Suppressor macrophage (primary cell): ENCODE measurements around the gene SLC41A1.
"Not testable (repeated sequence)": the region's sequence is repeated elsewhere in the genome, so short reads cannot be mapped to it uniquely, and the experiment has no call there.

ENCODE experiments used
- DNase-seq, 4 experiments: peaks; one replicate each; pipeline ENCODE4 v3.0.0-alpha.2; 2020 to 2022
- total RNA-seq, 17 experiments: gene quantifications; one replicate each; lab custom pipeline; 2026; ENCODE audit warnings: mixed read lengths in 6 of 17, inconsistent platforms in 3 of 17; lab: John Stamatoyannopoulos, UW

Gene SLC41A1
- total RNA-seq, result 1.4 to 19.9 (median 4.5) reads per million in 17 experiments

- peak; percentile 86 to 96 (median 92) for DNase-seq
Observed at GRCh38 chr1:205812878-205813754, at the start of gene SLC41A1. Gene SLC41A1, minus strand, starts transcription at chr1:205813198. Its CDS starts 2,757 bp downstream, at chr1:205810441.

- no peak for DNase-seq
Observed at GRCh38 chr1:205861540-205861939, 48.5 kb upstream of the SLC41A1 start.

GRCh38 chr1:205858141-205858961 lies 45.4 kb upstream of the SLC41A1 start:
- no peak for DNase-seq

DNA sequence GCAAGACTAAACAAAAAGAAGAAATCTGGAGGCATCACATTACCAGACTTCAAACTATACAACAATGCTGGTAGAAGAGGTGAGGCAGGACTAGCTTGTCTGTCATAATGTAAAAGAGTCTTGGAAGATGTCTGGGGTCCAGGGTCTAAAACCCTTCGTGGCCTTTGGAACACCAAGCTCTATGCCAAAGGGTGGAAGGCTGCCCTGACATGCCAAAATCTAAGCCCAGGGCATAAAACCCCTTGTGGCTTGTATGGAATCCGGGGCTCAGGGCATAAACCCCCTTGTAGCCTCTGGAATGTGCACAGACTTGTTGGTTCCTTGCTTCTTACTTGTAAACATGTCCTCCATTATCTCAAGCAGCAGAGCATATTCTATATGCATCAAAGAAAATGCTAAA lies 44.5 kb upstream of the SLC41A1 start:
- not testable (repeated sequence) for DNase-seq

GRCh38 chr1:205856433-205856832 lies 43.4 kb upstream of the SLC41A1 start:
- DNase-seq, result no peak

DNA sequence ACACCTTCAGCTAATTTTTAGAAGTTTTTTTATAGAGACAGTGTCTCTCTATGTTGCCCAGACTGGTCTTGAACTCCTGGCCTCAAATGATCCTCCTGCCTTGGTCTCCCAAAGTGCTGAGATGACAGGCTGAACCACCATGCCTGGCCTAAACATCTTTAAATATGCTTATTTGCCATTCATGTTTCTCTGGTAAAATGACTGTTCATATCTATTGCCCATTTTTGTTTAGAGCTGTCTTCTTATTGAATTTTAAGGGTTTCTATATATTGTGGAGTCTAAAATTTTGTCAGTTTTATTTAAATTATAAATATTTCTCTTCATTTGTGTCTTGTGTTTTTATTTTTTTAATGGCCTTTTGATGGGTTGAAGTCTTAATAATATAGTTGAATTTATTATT lies 40.0 kb upstream of the SLC41A1 start:
- DNase-seq, result no peak

DNA sequence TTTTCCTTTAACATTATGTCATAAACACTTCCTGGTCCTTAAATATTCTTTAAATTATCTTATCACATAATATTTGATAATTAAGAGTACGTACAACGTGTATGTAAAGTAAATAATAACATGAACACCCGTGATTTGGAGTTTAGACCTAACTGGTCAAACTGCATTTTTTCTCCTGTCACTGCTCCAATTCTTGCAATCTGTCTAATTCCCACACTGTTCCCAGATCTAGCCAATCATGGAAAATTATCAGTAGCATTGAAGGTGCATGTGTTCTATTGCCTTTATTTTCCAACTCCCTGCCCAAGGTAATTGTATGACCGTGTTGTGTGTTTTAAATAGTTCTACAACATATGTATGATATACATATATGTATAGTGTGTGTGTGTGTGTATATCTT lies 39.0 kb upstream of the SLC41A1 start:
- DNase-seq, result no peak

DNA sequence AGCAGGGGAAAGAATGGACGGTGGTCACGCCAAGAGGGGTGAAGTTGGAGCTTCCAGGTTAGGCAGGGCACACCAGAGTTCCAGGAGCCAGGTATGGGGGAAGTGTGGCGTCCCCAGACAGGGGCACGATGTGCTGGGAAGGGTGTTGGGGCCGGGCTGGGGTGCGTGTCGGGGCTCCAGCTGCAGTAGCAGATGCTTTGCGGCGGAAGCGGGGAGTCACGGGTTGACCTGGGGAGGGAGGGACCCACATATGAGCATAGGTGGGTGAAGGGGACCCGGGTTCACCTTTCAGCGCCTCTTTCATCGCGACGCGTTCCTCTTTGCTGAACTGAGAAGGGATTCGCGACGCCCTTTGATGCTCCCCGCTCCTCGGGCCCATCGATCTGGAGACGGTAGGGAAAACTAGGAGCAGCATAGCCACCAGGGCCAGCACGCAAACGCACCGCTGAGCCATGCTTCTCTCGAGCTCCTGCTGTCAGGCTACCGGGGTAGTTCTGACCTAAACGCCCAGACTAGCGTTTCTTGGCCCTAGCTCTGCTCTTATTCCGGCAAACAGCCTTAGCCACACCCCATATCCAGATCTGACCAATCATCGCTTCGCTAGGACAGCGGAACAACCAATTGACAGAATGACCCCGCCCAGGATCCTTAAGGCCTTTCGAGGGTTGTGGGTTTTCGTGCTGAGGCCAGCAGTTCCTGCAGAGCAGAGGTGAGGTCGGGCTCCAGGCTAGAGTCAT lies 36.8 kb upstream of the SLC41A1 start, which contains the start of gene PM20D1:
Gene PM20D1, minus strand, starts transcription at position 514 of the 737 bp plus-strand sequence. Its CDS starts 60 bp downstream, at position 454.
- peak; percentile 9 to 83 (median 73) for DNase-seq

GRCh38 chr1:205843036-205843859 lies 30.2 kb upstream of the SLC41A1 start:
- no peak for DNase-seq

GRCh38 chr1:205842229-205842628 lies 29.2 kb upstream of the SLC41A1 start:
- no peak for DNase-seq

- no peak for DNase-seq
Observed at GRCh38 chr1:205840146-205840923, 27.3 kb upstream of the SLC41A1 start.

DNA sequence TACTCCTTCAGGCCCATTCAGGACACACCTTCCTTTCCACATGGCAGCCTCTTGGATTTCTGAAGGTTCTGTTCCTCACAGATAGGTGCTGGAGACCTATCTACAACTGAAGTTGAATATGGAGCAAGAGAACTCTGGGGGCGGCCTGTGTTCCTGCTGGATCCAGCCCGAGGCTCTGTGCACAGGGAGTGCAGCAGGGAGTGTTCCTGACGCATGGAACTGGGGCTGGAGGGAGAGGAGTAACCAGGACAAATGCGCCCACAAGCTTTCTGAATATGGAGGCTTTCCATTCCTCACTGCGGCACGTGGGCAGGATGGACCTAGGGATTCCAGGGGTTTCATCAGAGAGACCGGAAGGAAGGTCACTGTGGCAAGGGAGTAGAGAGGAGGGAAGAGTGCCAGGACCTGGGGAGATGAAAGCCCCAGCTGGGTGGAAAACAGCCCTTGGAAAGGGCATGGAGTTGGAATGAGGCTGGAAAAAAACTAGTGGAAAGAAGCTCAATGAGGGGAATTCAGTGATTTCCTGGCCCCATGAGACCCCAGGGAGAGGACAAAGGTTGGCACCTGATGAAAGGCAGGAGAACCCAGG lies 24.5 kb upstream of the SLC41A1 start:
- DNase-seq, result no peak

DNA sequence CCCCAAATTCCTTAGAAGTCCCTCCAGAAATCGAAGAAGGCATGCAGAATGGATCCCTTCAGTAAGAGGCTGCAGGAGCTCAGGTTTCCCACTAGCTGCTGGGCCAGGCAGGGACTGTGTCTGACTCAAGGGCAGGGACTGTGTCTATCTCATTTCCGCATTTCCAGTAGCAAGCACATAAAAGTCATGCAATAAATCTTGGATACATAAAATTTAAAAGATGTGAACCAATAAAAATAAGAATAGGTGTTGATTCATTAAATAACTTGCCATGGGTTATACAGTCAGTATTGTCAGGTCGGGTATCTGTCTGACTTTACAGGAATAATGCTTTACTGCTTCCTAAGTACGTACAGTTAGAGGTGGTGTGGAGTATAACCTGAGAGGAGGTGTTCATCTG lies 21.8 kb upstream of the SLC41A1 start:
- no peak for DNase-seq

- peak; percentile 20 to 60 (median 36) for DNase-seq
Observed at GRCh38 chr1:205832326-205832751, 19.3 kb upstream of the SLC41A1 start.

DNA sequence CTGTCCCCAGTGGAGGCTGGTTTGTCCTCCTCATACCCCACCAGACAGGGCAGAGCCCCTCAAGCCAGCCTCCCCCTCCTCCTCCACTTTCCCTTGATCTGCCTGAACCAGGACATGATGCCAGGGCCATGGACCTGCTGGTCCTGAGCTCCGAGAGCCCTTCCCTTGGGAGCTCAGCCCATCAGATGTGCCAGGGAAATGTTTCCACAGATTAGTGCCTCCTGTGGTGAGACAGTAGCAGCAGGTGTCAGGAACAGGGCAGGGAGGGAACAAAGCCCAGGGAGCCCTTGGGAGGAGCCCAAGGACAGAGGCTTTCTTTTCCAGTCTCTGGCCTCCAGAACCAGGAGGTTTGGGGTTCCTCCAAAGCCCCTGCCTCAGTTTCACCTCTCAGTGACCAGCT lies 14.6 kb upstream of the SLC41A1 start:
- DNase-seq, result no peak

DNA sequence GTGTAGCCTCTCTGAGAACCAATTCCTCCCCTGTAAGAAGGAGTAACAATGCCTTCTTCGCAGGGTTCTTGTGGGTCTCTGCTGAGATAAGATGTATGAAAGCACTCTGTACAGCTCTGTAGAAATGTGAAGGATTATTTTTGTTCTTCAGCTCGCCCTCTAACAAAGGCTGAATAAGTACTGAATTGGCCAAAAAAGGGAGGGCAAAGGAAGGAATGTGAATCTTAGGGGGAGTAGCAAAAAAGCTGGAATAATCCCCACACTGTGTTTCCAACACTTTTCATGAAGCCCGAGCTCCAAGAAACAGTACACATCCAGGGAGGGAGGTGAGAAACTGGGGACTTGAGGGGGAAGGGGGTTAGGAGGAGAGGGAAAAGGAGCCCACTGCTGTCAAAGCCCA lies 14.0 kb upstream of the SLC41A1 start:
- DNase-seq, result no peak

GRCh38 chr1:205826016-205826806 lies 13.2 kb upstream of the SLC41A1 start:
- no peak for DNase-seq

GRCh38 chr1:205824180-205824579 lies 11.2 kb upstream of the SLC41A1 start:
- peak in 1 of 4 experiments; percentile 16 for DNase-seq

GRCh38 chr1:205823260-205823659 lies 10.3 kb upstream of the SLC41A1 start:
- not testable (repeated sequence) for DNase-seq
